Measurements from ENCODE around the gene DLEU7. TPM values are rescaled to one million over a fixed set of nuclear protein-coding genes. Genes with fewer than 3 reads are reported as not detected.

The DLEU7 gene
- total RNA-seq, 1 donor from 2014 or later: not detected

- intact Hi-C loops (cut with micrococcal nuclease): no loop called here
These were observed 788 bp upstream of the DLEU7 start for GRCh38 chr13:50844084-50844875.

GRCh38 chr13:50842990-50843256, 569 bp downstream of the DLEU7 start:
- intact Hi-C loops (cut with micrococcal nuclease): no loop called here

- intact Hi-C loops (cut with micrococcal nuclease): no loop called here
These were observed 1.1 kb downstream of the DLEU7 start for GRCh38 chr13:50842251-50842989.

DNA sequence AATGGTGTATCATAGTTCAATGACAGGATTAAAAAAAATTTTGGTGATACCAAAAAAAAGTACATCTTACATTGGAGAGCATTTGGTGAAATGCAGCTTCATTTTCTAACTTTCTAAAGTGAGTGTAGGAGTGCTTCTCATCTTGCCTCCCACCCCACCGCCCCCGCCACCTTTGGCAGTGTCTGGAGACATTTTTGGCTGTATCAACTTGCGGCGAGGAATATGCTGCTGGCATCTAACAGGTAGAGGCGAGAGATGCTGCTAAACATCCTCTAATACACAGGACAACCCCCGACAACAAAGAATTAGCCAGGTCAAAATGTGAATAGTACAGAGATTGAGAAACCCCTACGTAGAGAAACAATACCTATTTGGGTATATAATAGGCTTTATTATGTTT, 1.7 kb downstream of the DLEU7 start:
- intact Hi-C loops (cut with micrococcal nuclease): no loop called here

GRCh38 chr13:50840284-50840683, 3.2 kb downstream of the DLEU7 start:
- intact Hi-C loops (cut with micrococcal nuclease): no loop called here

GRCh38 chr13:50839828-50840227, 3.7 kb downstream of the DLEU7 start:
- intact Hi-C loops (cut with micrococcal nuclease): no loop called here

- intact Hi-C loops (cut with micrococcal nuclease): no loop called here
These were observed 4.8 kb downstream of the DLEU7 start for GRCh38 chr13:50838701-50839100.

DNA sequence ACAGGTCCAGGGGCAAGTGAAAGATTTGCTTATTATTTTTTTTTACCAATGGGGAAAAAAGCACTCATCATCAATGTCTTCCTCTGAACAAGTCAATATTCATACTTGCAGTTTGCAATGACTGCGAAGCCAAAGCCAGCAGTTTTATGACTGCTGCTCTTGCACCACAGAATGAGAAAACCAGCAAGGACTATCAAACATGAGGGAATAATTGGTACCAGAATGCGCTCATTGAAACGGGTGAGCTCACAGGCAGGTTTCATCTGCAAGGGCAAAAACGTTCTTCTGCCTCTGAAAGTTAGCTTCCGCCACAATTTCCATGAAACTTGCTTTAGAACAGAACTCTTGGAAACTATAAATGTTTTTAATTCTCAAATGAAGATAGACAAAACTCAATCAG, 5.5 kb downstream of the DLEU7 start:
- intact Hi-C loops (cut with micrococcal nuclease): no loop called here

GRCh38 chr13:50831512-50831911, 12.0 kb downstream of the DLEU7 start:
- intact Hi-C loops (cut with micrococcal nuclease): loop anchor here (1.0 to 2.0 kb wide), 2 partner anchors 61 to 81 kb away; no protein-coding TSS in a partner anchor

- intact Hi-C loops (cut with micrococcal nuclease): loop anchor here (2.0 kb wide), 1 partner anchor 63 kb away; no protein-coding TSS in a partner anchor
These were observed 13.6 kb downstream of the DLEU7 start for GRCh38 chr13:50829896-50830295.

GRCh38 chr13:50829226-50829625, 14.3 kb downstream of the DLEU7 start:
- intact Hi-C loops (cut with micrococcal nuclease): no loop called here

DNA sequence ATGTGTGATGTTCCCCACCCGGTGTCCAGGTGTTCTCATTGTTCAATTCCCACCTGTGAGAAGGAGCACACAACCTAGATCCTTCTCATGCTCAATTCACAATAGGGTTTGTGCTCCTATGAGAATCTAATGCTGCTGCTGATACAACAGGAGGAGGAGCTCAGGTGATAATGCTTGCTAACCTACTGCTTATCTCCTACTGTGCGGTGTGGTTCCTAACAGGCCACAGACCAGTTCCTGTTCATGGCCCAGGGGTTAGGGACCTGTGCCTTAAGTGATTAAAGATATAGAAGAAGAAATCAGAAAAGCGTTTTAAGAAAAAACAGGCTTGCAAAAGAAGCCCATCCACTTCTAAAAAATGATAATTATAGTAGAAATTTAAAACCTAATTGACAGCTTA, 17.5 kb downstream of the DLEU7 start:
- intact Hi-C loops (cut with micrococcal nuclease): no loop called here

DNA sequence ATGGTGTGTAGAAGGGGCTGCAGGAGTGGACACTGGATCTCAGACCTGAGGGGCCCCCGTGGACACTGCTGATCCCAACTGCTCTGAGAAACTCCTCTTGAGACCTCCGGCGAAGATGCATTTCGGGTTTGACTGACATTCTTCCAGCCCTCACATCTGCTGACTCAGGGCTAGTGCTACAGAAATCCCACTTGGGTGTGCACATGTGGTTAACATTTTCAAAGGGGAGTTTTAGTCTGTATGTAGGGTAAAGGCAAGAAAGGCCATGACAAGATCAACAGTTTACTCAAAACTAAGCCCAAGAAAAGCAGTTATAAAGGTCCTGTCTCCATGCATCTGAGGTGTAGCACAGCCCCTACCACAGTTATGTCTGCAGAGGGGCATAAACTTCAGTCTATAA, 31.2 kb downstream of the DLEU7 start:
- intact Hi-C loops (cut with micrococcal nuclease): no loop called here

DNA sequence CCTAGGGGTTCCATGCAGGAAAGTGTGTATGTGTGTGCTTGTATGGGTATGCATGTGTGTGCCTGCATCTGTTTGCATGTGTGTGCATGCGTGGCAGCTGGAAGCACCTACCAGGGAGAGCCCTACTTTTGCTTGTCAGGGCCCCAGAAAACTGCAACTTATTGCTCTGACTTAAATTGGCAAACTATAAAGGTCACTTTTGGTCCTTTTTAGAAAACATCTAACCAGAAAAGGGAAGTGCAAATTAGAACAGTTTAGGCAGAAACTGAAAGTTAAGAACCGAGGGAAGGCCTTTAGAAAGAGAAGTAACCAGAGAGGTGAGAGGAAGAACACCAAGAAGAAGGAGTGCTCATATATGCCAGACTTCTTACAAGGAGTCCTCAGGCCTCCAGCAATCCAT, 32.5 kb downstream of the DLEU7 start:
- intact Hi-C loops (cut with micrococcal nuclease): no loop called here

GRCh38 chr13:50810468-50810867, 33.0 kb downstream of the DLEU7 start:
- intact Hi-C loops (cut with micrococcal nuclease): no loop called here

- intact Hi-C loops (cut with micrococcal nuclease): no loop called here
These were observed 34.1 kb downstream of the DLEU7 start for GRCh38 chr13:50809133-50810090.

DNA sequence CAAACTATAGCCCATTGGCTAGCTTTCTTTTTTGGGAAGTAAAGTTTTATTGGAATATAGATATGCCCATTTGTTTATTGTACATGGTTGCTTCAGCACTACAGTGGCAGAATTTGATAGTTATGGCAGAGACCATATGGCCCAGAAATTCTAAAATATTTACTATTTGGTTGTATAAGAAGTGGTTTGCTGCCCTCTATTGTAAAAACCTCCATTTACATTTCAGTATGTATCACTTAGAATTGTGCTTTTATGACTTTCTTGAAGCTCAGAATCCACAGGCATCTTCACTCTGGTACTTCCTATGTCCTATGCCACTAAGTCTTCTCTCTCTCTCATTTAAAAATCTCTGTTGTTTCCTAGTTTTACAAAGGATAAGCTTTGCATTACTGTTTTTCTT, 37.7 kb downstream of the DLEU7 start:
- intact Hi-C loops (cut with micrococcal nuclease): no loop called here

- intact Hi-C loops (cut with micrococcal nuclease): loop anchor here (1.0 to 5.0 kb wide), 11 partner anchors 91 to 825 kb away; partner anchors contain the start of gene TRIM13
These were observed 42.2 kb downstream of the DLEU7 start for GRCh38 chr13:50801087-50801931.

GRCh38 chr13:50800091-50800739, 43.3 kb downstream of the DLEU7 start:
- intact Hi-C loops (cut with micrococcal nuclease): loop anchor here (2.0 to 5.0 kb wide), 4 partner anchors 92 to 543 kb away; no protein-coding TSS in a partner anchor

GRCh38 chr13:50798923-50799322, 44.6 kb downstream of the DLEU7 start:
- intact Hi-C loops (cut with micrococcal nuclease): no loop called here
